Measurements from ENCODE around the gene DHX30. TPM values are rescaled to one million over a fixed set of nuclear protein-coding genes. Genes with fewer than 3 reads are reported as not detected.

DHX30 gene
- total RNA-seq, 1 donor from 2014 or later: 142 TPM

DNA sequence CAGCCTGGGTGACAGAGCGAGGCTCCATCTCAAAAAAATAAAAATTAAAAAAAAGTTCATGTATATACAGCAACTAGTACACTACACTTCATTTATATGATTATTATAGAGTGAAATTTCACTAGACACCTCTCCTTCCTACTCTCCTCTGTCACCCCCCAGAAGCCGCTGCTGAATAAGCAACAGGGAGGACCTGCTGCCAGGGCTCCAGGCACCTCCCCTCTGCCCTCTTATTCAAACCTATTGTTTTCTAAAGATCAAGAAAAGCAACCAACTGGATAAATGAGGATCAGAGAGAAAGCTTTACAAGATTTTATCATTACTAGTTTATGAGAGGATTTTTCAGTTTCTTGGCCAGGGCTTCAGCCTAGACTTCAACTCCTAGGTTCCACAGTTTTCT is 71.5 kb downstream of the DHX30 start:
- Mint-ChIP-seq H3K27ac (ENCODE audit: unreplicated experiment) (no peak overlapping the region), H3K4me3 (no peak overlapping the region), H3K27me3 (ENCODE audit: low read depth) (no peaks in the 10 kb centered on the region), H3K4me1 (peaks cover 20% of the 10 kb centered on the region), H3K9me3 (no peaks in the 10 kb centered on the region), H3K36me3 (ENCODE audit: low read depth) (peaks cover 12% of the 10 kb centered on the region)
- TF ChIP-seq, protein P1, sequence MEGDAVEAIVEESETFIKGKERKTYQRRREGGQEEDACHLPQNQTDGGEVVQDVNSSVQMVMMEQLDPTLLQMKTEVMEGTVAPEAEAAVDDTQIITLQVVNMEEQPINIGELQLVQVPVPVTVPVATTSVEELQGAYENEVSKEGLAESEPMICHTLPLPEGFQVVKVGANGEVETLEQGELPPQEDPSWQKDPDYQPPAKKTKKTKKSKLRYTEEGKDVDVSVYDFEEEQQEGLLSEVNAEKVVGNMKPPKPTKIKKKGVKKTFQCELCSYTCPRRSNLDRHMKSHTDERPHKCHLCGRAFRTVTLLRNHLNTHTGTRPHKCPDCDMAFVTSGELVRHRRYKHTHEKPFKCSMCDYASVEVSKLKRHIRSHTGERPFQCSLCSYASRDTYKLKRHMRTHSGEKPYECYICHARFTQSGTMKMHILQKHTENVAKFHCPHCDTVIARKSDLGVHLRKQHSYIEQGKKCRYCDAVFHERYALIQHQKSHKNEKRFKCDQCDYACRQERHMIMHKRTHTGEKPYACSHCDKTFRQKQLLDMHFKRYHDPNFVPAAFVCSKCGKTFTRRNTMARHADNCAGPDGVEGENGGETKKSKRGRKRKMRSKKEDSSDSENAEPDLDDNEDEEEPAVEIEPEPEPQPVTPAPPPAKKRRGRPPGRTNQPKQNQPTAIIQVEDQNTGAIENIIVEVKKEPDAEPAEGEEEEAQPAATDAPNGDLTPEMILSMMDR (conservative IDR thresholded peaks at IDR 0.05): no peak
- no peak for DNase-seq (ENCODE audit: low read depth, low spot score)

DNA sequence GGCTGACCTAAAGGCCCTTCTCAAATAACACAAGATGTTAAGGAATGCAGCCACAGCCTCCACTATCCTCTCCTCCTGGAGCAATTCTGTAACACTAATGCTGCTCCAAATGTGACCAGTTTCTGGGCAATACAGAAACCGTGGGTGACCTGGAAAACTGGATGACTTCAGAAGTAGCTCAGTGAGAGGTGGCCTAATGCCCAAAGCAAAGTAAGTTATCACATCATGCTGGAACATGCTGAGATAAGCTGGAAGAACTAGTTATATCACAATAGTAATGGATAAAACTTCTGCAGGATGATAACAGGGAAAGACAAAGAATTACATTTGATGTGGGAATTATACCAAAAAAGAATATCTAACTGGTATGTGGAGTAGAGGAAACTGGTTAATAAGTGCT is 72.0 kb downstream of the DHX30 start:
- peaks cover 9% of the 10 kb centered on the region for H3K36me3 Mint-ChIP-seq (ENCODE audit: low read depth)
- TF ChIP-seq, protein P1 (conservative IDR thresholded peaks at IDR 0.05): no peak
- H3K27ac Mint-ChIP-seq (ENCODE audit: unreplicated experiment): no peak overlapping the region
- no peaks in the 10 kb centered on the region for H3K9me3 Mint-ChIP-seq
- peaks cover 20% of the 10 kb centered on the region for H3K4me1 Mint-ChIP-seq
- no peak overlapping the region for H3K4me3 Mint-ChIP-seq
- DNase-seq (ENCODE audit: low read depth, low spot score): no peak
- no peaks in the 10 kb centered on the region for H3K27me3 Mint-ChIP-seq (ENCODE audit: low read depth)

DNA sequence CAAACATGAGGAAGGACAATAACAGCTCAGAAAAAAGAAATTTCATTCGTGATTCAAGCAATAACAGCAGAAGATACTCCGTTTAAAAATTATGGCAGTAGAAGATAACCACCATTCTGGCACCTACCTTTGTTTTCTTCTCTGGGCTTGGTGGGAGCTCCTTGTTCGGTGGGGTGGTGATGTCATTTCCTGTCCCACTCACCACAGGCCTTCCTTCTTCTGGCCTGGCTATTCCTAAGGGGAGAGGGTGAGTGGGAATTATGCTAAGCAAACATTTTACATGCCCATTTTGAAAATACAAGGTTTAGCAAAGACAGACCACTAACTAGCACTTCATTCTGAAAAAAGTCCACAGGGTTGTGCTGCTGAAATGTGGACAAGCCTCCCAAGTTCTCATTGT is 74.4 kb downstream of the DHX30 start:
- TF ChIP-seq, protein P1 (conservative IDR thresholded peaks at IDR 0.05): no peak
- peak overlapping the region; percentile 89 for H3K27ac Mint-ChIP-seq (ENCODE audit: unreplicated experiment)
- H3K9me3 Mint-ChIP-seq: no peaks in the 10 kb centered on the region
- no peak for DNase-seq (ENCODE audit: low read depth, low spot score)
- H3K27me3 Mint-ChIP-seq (ENCODE audit: low read depth): no peaks in the 10 kb centered on the region
- no peak overlapping the region for H3K4me3 Mint-ChIP-seq
- peaks cover 20% of the 10 kb centered on the region for H3K4me1 Mint-ChIP-seq
- peaks cover 2% of the 10 kb centered on the region for H3K36me3 Mint-ChIP-seq (ENCODE audit: low read depth)

DNA sequence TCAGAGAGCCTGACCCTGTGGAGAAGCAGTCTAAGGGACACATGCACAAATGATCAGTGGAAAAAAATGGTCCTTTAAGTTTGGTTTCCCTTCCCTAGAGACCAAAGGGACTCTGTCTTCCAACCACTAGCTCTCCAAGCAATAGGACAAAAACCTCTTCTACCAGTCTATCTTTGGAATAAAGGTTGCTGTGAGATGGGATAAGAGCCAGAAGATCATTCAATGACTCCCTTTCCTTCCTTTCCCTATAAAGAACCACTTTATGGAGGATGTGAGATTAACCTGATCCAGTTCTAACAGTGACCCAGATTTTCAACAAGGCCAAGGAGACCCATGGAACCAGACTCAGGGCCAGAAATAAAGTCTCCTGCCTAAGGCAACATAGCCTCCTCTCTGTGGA is 74.8 kb downstream of the DHX30 start:
- TF ChIP-seq, protein P1 (conservative IDR thresholded peaks at IDR 0.05): no peak
- no peaks in the 10 kb centered on the region for H3K9me3 Mint-ChIP-seq
- no peak overlapping the region for H3K4me3 Mint-ChIP-seq
- DNase-seq (ENCODE audit: low read depth, low spot score): no peak
- peaks cover 2% of the 10 kb centered on the region for H3K36me3 Mint-ChIP-seq (ENCODE audit: low read depth)
- H3K4me1 Mint-ChIP-seq: peaks cover 20% of the 10 kb centered on the region
- no peak overlapping the region for H3K27ac Mint-ChIP-seq (ENCODE audit: unreplicated experiment)
- no peaks in the 10 kb centered on the region for H3K27me3 Mint-ChIP-seq (ENCODE audit: low read depth)

DNA sequence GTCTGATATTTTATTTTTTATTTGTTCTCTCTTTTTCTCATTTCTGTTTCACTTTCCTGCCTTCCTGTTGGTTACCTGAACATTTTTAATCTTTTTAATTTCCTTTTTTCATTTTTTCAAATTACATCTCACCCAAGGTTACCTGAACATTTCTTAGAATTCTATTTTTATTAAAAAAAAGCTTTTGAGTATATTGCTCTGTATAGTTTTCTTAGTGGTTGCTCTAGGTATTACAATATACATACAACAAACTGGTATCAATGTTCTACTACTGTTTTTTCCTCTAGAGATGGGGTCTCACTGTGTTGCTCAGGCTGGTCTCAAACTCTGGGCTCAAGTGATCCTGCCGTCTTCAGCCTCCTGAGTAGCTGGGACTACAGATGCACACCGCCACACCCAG is 79.4 kb downstream of the DHX30 start:
- TF ChIP-seq, protein P1 (conservative IDR thresholded peaks at IDR 0.05): peak; percentile 54
- Mint-ChIP-seq H3K4me1 (peaks cover 20% of the 10 kb centered on the region), H3K36me3 (ENCODE audit: low read depth) (peaks cover 16% of the 10 kb centered on the region), H3K9me3 (no peaks in the 10 kb centered on the region), H3K27ac (ENCODE audit: unreplicated experiment) (no peak overlapping the region), H3K27me3 (ENCODE audit: low read depth) (no peaks in the 10 kb centered on the region), H3K4me3 (no peak overlapping the region)
- DNase-seq (ENCODE audit: low read depth, low spot score): no peak

DNA sequence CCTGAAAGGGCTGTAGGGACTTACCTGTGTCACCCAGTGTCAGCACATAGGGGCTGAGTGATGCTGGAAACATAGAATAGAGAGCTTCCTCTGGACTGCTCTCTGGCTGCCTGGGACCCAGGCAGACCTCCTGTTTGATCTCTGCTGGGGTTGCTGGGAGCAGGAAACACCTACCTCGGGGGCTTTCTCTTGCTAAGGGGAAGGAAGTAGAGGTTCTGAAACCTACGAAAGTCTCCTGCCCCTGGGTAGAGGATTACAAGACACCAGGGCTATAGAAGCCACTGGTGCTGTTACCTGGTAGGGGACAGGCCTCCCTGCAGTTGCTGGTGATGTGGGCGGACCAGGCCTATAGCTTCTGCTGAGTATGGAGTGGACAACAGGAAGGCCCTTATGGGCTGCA is 81.7 kb downstream of the DHX30 start:
- TF ChIP-seq, protein P1 (conservative IDR thresholded peaks at IDR 0.05): no peak
- H3K4me1 Mint-ChIP-seq: peaks cover 30% of the 10 kb centered on the region
- no peak for DNase-seq (ENCODE audit: low read depth, low spot score)

More for the DNA sequence above, 81.7 kb downstream of the DHX30 start:
- Mint-ChIP-seq H3K36me3 (ENCODE audit: low read depth) (peaks cover 32% of the 10 kb centered on the region), H3K27ac (ENCODE audit: unreplicated experiment) (no peak overlapping the region), H3K4me3 (peak overlapping the region; percentile 45), H3K9me3 (peaks cover 4% of the 10 kb centered on the region), H3K27me3 (ENCODE audit: low read depth) (no peaks in the 10 kb centered on the region)

Measured in neural crest cell (in vitro differentiated cells).